WTC11 (cell line): Measurements from ENCODE around the gene LMF2. TPM values are rescaled to one million over a fixed set of nuclear protein-coding genes. Genes with fewer than 3 reads are reported as not detected.

Experiments used
- ATAC-seq: fragments of 200-7000 bp; cut with Tn5 transposase; 2 replicates; pipeline ENCODE4 v1.10.0; 2021; ENCODE audit warnings: mild to moderate bottlenecking, moderate library complexity
- CTCF ChIA-PET: fragments of 300-600 bp; sonication (Branson Sonifier 250); formaldehyde crosslinking; loops from one replicate; lab custom pipeline; 2021; ENCODE audit warnings: antibody characterized with exemption; lab: Charles Lee
- POLR2A ChIA-PET: fragments of 350-600 bp; sonication (Branson Sonifier 250); formaldehyde crosslinking; loops from one replicate; lab custom pipeline; 2021; ENCODE audit warnings: antibody characterized with exemption; lab: Charles Lee
- DNase-seq: peaks from one replicate; pipeline ENCODE4 v3.0.0; 2021; ENCODE audit warnings: low spot score
- H3K27ac Mint-ChIP-seq: 2 replicates; pipeline ENCODE4 v1.8.0; 2021; ENCODE audit warnings: mixed read lengths
- H3K27me3 Mint-ChIP-seq: 2 replicates; pipeline ENCODE4 v1.8.0; 2021; ENCODE audit warnings: low read depth, mild to moderate bottlenecking, moderate library complexity, mixed read lengths
- H3K36me3 Mint-ChIP-seq: 2 replicates; pipeline ENCODE4 v1.8.0; 2021; ENCODE audit warnings: mixed read lengths
- H3K4me1 Mint-ChIP-seq: 2 replicates; pipeline ENCODE4 v1.8.0; 2022; ENCODE audit warnings: mixed read lengths
- H3K4me3 Mint-ChIP-seq: 2 replicates; pipeline ENCODE4 v1.8.0; 2021; ENCODE audit warnings: mild to moderate bottlenecking, moderate library complexity, mixed read lengths
- H3K9me3 Mint-ChIP-seq: 2 replicates; pipeline ENCODE4 v1.8.0; 2021; ENCODE audit warnings: mixed read lengths
- ARID4B ChIP-seq: sonication (generic); formaldehyde crosslinking; IDR thresholded peaks from 2 replicates; pipeline ENCODE4 v1.8.0; 2023; ENCODE audit warnings: missing genetic modification reagents, mild to moderate bottlenecking, borderline replicate concordance
- ATF1 ChIP-seq: sonication (generic); formaldehyde crosslinking; IDR thresholded peaks from 2 replicates; pipeline ENCODE4 v1.8.1; 2023; ENCODE audit warnings: mild to moderate bottlenecking, moderate library complexity, missing genetic modification reagents
- CBFB ChIP-seq: sonication (generic); formaldehyde crosslinking; IDR thresholded peaks from 2 replicates; pipeline ENCODE4 v1.8.1; 2022; ENCODE audit warnings: mild to moderate bottlenecking, low read depth, missing genetic modification reagents
- CTCF ChIP-seq: fragments of 200-600 bp; IDR thresholded peaks from 2 replicates; pipeline ENCODE4 v1.8.0; 2022; ENCODE audit warnings: antibody characterized with exemption
- E2F4 ChIP-seq: sonication (generic); formaldehyde crosslinking; IDR thresholded peaks from 2 replicates; pipeline ENCODE4 v1.8.1; 2022; ENCODE audit warnings: low read depth, mild to moderate bottlenecking, moderate library complexity, missing genetic modification reagents, borderline replicate concordance
- FOXJ3 ChIP-seq: sonication (generic); formaldehyde crosslinking; IDR thresholded peaks from 2 replicates; pipeline ENCODE4 v1.9.0; 2021; ENCODE audit warnings: missing genetic modification reagents, mild to moderate bottlenecking, borderline replicate concordance
- FOXK1 ChIP-seq: sonication (generic); formaldehyde crosslinking; IDR thresholded peaks from 2 replicates; pipeline ENCODE4 v1.8.0; 2022; ENCODE audit warnings: mild to moderate bottlenecking, moderate library complexity, missing genetic modification reagents
- FOXP1 ChIP-seq: sonication (generic); formaldehyde crosslinking; IDR thresholded peaks from 2 replicates; pipeline ENCODE4 v1.8.0; 2022; ENCODE audit warnings: missing genetic modification reagents, mild to moderate bottlenecking, moderate library complexity, borderline replicate concordance
- GABPB1 ChIP-seq: sonication (generic); formaldehyde crosslinking; IDR thresholded peaks from 2 replicates; pipeline ENCODE4 v1.8.1; 2023; ENCODE audit warnings: mild to moderate bottlenecking, missing genetic modification reagents
- GTF2I ChIP-seq: fragments of 250-450 bp; sonication (Bioruptor Pico); conservative IDR thresholded peaks from 2 replicates; pipeline ENCODE4 v1.4.0; 2021; ENCODE audit warnings: mild to moderate bottlenecking
- IRF1 ChIP-seq: sonication (generic); formaldehyde crosslinking; IDR thresholded peaks from 2 replicates; pipeline ENCODE4 v1.8.0; 2023; ENCODE audit warnings: missing genetic modification reagents
- NFE2L1 ChIP-seq: sonication (generic); formaldehyde crosslinking; IDR thresholded peaks from 2 replicates; pipeline ENCODE4 v1.8.1; 2023; ENCODE audit warnings: missing genetic modification reagents
- NFYB ChIP-seq: sonication (generic); formaldehyde crosslinking; conservative IDR thresholded peaks from 2 replicates; pipeline ENCODE4 v1.8.0; 2022; ENCODE audit warnings: low read depth, missing genetic modification reagents
- NR1H2 ChIP-seq: sonication (generic); formaldehyde crosslinking; IDR thresholded peaks from 2 replicates; pipeline ENCODE4 v1.9.0; 2021; ENCODE audit warnings: mild to moderate bottlenecking, moderate library complexity, missing genetic modification reagents
- TEAD1 ChIP-seq: sonication (generic); formaldehyde crosslinking; IDR thresholded peaks from 2 replicates; pipeline ENCODE4 v1.8.0; 2022; ENCODE audit warnings: mild to moderate bottlenecking, missing genetic modification reagents
- USF2 ChIP-seq: sonication (generic); formaldehyde crosslinking; IDR thresholded peaks from 2 replicates; pipeline ENCODE4 v1.8.1; 2023; ENCODE audit warnings: mild to moderate bottlenecking, missing genetic modification reagents, moderate library complexity
- ZNF263 ChIP-seq: sonication (generic); formaldehyde crosslinking; IDR thresholded peaks from 2 replicates; pipeline ENCODE4 v1.8.1; 2022; ENCODE audit warnings: low read depth, mild to moderate bottlenecking, moderate library complexity, missing genetic modification reagents
- ZNF396 ChIP-seq: fragments of 250-450 bp; sonication (Bioruptor Pico); IDR thresholded peaks from 2 replicates; pipeline ENCODE4 v1.8.0; 2021; ENCODE audit warnings: mild to moderate bottlenecking, moderate library complexity, borderline replicate concordance
- total RNA-seq: library from RNA; stranded (reverse); gene quantifications from 3 replicates; pipeline ENCODE4 v1.2.3, GENCODE V29; 2021
- TF ChIP-seq, protein P1 (sequence below): fragments of 250-450 bp; sonication (Bioruptor Pico); IDR thresholded peaks from 2 replicates; pipeline ENCODE4 v1.9.0; 2021; ENCODE audit warnings: moderate library complexity, mild to moderate bottlenecking, inconsistent platforms, borderline replicate concordance
- TF ChIP-seq, protein P2 (sequence below): sonication (generic); formaldehyde crosslinking; IDR thresholded peaks from 2 replicates; pipeline ENCODE4 v1.8.1; 2023; ENCODE audit warnings: mild to moderate bottlenecking, missing genetic modification reagents
- TF ChIP-seq, protein P3 (sequence below): fragments of 250-450 bp; sonication (Bioruptor Pico); IDR thresholded peaks from 2 replicates; pipeline ENCODE4 v1.9.0; 2021; ENCODE audit warnings: mild to moderate bottlenecking

Gene LMF2
- total RNA-seq, 1 experiment from 2014 or later, result 43.7 TPM

GRCh38 chr22:50525858-50526107 lies 18.3 kb upstream of the LMF2 start:
- DNase-seq (no peak), ATAC-seq (peak; percentile 15; the same call in 1 of the 2 replicates)
- Mint-ChIP-seq H3K9me3 (no peaks in the 10 kb centered on the region), H3K4me1 (peaks cover 13% of the 10 kb centered on the region), H3K27ac (no peak overlapping the region), H3K4me3 (peak overlapping the region; percentile 82), H3K27me3 (peaks cover 41% of the 10 kb centered on the region), H3K36me3 (no peaks in the 10 kb centered on the region)
- ChIA-PET CTCF (interaction anchor here (0.6 to 4.3 kb wide), 63 partner anchors 8 to 634 kb away, joined by 3 to 60 read pairs (median 5); partner anchors contain the start of genes ADM2, ARSA, CHKB and DENND6B), POLR2A (interaction anchor here (0.6 to 2.3 kb wide), 9 partner anchors 11 to 174 kb away, joined by 3 to 13 read pairs (median 3); partner anchors contain the start of genes CHKB, LMF2, NCAPH2 and SYCE3)
- TF ChIP-seq IRF1 (CRISPR knock-in tag) (0 out of 2 replicates have a peak, but pooled peaks have one; percentile 44), FOXP1 (CRISPR knock-in tag) (no peak), NFYB (CRISPR knock-in tag) (no peak), FOXK1 (CRISPR knock-in tag) (no peak), ZNF396 (CRISPR knock-in tag) (no peak), NR1H2 (no peak), E2F4 (no peak), GTF2I (CRISPR knock-in tag) (no peak), ARID4B (CRISPR knock-in tag) (no peak), CBFB (CRISPR knock-in tag) (peak; percentile 92; the same call in 1 of the 2 replicates), TEAD1 (CRISPR knock-in tag) (no peak), ZNF263 (CRISPR knock-in tag) (no peak), ATF1 (CRISPR knock-in tag) (no peak), USF2 (CRISPR knock-in tag) (no peak), CTCF (no peak), GABPB1 (CRISPR knock-in tag) (no peak), FOXJ3 (CRISPR knock-in tag) (no peak), NFE2L1 (CRISPR knock-in tag) (0 out of 2 replicates have a peak, but pooled peaks have one; percentile 3)
- TF ChIP-seq, protein P1, sequence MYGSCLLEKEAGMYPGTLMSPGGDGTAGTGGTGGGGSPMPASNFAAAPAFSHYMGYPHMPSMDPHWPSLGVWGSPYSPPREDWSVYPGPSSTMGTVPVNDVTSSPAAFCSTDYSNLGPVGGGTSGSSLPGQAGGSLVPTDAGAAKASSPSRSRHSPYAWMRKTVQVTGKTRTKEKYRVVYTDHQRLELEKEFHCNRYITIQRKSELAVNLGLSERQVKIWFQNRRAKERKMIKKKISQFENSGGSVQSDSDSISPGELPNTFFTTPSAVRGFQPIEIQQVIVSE (CRISPR knock-in tag), result no peak
- TF ChIP-seq, protein P2, sequence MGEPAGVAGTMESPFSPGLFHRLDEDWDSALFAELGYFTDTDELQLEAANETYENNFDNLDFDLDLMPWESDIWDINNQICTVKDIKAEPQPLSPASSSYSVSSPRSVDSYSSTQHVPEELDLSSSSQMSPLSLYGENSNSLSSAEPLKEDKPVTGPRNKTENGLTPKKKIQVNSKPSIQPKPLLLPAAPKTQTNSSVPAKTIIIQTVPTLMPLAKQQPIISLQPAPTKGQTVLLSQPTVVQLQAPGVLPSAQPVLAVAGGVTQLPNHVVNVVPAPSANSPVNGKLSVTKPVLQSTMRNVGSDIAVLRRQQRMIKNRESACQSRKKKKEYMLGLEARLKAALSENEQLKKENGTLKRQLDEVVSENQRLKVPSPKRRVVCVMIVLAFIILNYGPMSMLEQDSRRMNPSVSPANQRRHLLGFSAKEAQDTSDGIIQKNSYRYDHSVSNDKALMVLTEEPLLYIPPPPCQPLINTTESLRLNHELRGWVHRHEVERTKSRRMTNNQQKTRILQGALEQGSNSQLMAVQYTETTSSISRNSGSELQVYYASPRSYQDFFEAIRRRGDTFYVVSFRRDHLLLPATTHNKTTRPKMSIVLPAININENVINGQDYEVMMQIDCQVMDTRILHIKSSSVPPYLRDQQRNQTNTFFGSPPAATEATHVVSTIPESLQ (CRISPR knock-in tag), result no peak
- TF ChIP-seq, protein P3, sequence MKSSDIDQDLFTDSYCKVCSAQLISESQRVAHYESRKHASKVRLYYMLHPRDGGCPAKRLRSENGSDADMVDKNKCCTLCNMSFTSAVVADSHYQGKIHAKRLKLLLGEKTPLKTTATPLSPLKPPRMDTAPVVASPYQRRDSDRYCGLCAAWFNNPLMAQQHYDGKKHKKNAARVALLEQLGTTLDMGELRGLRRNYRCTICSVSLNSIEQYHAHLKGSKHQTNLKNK (CRISPR knock-in tag), result no peak
